COLO668 (cell line): ENCODE data around the gene FGD3.

ENCODE experiments used
- DNase-seq: peaks from one replicate; lab custom pipeline; 2025; ENCODE audit not compliant: unreplicated experiment; lab: John Stamatoyannopoulos, UW

Gene FGD3

DNA sequence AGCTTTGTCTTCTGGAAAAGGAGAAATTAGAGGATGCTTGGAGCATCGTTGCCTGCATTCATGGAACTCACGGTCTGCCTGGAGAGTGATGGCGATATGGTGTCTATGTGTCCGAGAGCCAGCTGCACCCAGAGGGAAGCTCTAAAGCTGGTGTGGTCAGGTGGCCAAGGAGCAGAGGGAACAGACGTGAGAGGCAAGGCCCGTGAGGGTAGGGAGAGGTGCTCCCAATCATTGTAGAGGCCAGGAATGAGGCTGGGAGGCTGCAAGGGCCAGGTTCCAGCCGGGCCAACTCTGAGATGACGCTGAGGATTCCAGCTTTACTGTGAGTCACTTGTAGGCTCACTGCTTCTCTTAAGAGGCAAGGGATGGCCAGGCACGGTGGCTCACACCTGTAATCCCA lies 7.6 kb downstream of the FGD3 start:
- no peak for DNase-seq

DNA sequence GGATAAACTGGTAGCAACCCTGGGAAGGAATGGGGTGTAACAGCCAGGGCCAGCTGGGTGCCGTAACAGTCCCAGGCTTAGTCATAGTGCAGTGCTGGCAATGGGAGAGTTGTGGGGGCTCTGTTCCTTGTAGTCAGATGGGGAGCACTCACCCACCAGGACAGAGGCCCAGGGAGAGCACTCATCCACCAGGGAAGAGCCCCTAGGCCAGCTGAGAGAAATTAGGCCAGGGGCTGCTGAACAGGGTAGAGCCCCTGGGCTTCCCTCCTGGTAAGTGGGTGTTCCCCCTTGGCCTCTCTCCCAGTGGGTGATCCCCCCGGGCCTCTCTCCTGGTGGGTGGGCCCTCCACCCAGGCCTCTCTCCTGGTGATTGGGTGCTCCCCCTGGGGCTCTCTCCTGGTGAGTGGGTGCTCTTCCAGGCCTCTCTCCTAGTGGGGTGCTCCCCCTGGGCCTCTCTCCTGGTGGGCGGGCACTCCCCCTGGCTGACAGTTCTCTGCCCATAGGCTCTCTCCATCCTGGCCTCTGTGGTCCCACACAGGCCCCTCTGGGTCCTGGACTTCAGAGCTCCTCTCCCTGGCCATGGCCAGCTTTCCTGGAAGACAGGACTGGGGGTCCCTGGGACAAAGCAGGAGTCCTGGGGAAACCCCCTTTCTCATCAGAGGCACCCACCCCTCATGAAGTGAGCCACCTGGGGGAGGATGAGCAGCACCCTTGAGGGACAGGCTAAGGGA lies 13.4 kb downstream of the FGD3 start:
- no peak for DNase-seq

DNA sequence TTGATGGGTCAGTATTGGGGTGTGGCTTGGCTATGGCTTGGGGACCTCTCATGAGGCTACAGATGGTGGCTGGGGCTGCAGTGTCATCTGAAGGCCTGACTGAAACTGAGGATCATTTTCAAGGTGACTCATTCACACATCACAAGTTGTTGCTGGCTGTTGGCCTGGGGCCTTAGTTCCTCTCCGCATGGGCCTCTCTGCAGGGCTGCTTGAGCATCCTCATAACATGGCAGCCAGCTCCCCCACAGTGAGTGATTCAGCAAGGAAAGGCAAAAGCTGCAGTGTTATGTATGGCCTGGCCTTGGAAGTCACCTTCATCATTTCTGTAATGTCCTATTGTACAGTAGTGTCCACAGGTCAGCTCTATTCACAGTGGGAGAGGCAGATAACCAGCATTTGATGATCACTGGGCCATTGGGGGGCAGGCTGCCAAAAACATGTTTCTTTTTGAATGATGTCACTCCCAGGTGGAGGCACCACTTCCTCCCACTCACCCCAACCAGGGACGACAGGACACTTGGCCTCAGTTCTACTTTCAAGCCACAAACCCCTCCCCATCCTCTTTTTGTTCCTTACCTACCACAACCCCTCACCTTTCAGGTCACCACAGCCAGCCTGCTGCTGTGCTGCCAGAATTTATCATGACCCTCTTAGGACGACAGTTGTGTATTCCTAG lies 14.4 kb downstream of the FGD3 start:
- DNase-seq, result no peak

DNA sequence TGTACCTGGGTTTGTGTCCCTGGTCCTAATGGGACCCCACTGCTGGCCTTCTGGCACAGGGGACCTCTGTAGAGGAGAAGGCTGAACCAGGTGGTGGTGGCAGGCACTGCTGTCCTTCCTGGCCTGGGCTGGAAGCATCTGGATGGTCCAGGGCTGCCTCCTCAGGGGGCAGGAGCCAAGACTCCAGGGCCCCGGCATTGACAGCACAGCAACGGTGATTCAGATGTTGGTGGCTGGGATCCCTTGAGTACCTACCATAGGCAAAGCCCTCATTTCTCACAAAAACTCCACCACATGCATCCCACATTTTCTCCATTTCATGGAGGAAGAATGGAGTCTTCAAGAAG lies 15.0 kb downstream of the FGD3 start:
- DNase-seq, result no peak

DNA sequence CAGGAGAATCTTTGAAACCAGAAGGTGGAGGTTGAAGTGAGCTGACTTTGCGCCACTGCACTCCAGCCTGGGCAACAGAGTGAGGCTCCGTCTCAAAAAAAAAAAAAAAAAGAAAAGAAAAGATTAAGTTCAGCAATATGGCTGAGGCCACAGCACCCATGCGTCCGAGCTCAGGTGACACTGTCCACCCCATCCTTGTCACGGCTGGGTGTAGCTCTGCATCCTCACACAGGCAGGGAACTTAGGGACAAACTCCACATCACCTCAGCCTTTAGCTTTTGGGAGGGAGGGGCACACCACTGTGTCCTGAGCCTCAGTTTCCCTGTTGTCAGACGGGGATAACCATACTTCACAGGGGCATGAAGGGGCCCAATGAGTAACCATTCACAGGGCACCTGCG lies 15.5 kb downstream of the FGD3 start:
- DNase-seq, result no peak

DNA sequence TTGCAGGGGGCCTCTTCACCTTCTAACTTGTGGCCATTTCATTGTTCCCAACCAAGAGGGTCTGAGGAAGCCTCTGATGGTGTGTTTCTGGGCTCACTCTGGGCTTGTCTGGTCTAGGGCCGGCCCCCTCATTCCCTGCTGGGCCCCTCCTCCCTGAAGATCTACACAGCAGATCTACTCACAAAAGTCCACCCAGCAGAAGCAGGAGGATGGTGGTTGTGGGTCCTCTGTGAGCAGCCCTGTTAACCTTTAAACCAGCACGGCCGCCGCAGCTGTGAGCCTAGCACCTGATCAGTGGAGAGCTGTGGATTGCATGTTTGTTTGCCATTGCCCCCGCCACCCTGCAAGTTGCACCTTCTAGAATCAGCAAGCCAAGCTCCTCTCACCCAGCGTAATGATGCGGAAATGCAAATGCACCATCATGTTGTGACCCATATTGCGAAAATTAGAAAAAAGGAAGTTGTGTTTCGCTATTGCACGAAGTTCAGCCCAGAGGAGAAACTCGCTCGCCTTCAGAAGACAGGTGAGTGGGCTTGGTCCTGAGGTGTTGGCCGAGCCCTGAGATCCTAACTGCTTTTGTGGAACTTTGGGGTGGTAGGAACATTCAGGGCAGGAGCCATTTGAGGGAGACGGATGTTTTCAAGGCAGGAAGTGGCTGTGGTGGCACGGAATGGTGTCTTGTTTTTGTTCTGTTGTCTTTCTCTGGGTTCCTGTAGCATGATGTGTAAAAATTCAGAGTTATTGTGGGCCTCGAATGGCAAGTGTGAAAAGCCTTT lies 16.7 kb downstream of the FGD3 start:
- DNase-seq, result peak; percentile 12

DNA sequence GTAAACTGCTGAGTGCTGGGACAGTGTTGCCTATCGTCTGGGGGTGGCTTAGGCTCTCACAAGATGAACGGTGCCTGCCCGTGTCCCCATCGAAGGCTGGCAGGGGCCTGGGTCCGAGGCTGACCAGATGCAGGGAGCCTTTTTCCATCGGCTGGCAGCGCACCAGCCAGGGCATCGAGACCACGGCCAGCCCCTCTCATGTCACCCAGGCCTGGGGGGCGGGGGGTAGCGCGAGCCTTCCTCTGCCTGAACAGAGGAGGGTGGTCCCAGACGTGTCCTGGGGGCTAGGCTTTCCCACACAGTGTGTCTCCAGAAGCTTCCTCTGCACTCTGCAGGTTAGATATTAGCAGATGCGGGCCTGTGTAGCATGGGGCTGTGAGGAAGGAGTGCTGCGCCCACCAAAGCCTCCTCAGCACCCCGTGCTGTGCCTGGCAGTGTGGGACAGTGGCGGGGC lies 17.3 kb downstream of the FGD3 start:
- no peak for DNase-seq

DNA sequence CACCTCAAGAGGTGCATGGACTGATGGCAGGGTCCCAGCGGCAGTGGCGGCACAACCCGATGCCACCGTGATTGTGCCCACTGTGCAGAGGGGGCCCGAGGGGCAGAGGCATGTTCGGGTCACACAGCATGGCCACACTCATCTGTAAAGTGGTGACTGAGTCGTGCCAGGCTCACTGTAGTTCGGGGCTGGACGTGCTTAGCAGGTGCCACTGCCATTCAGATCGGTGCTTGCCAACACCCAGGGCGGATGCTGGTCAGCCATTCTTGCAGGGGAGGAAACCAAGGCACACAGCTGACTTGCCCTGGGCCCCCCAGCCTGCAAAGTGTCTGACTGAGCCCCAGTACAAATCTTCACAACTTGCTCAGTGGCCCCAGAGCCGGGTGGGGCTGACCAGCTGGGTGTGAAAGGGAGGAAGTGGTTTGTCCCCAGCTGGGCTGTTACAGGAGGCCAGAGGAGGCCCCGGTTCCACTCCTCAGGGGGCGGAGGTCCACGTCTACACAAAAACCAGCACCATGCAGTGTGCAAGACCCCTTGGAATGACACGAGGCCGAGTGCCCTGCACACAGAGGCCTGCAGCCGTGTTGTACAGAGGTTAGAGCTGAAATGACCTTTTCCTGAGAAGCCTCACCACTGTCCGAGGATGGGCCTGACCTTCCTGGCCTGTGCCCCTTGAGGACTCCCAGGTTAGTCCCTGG lies 17.9 kb downstream of the FGD3 start:
- DNase-seq, result no peak

DNA sequence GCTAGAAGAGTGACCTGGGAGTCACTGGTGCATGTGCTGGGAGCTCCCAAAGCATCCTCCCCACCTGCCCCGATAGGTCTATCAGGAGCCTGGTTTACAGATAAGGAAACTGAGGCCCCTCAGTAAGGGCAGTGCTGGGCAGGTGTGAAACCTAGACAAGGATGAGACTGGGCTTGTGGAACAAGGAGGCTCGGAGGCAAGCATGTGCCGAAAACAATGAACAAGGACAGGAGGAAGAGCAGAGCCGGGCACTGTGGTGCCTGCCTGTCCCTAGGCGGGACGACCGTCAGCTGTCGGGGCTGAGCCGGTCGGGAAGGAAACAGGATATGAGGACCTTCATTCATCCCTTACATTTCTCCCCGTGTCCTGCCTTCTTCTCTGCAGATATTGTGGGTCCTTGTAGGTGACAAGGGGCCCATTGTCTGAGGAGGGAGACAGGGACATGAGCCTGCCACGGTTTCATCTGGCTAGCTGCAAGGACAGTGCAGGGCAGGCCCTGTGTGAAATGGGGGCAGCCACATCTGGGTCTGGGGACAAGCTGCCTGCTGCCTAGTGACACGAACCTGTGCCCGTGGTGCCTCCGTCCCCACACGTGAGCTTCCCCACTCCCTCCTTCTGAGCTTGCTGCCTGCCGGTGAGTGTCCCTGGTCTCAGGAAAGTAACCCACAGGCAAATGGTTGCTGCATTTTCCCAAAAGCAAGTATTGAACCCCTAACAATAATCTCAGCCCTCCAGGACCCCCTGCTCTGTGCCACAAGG lies 18.6 kb downstream of the FGD3 start:
- DNase-seq, result no peak

DNA sequence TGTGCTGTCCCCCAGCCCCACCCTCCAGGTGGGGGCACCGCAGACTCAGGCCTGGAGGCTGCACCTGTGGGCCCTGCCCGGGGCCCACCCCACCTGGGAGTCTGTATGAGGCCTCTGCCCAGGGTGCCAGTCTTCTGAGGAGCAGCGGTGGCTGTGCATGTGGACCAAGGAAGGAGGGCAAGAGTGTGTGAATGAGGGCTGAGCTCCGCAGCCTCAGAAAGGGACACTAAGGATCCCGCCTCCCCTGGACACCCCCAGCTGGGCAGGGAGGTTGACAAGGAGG lies 19.1 kb downstream of the FGD3 start:
- no peak for DNase-seq

DNA sequence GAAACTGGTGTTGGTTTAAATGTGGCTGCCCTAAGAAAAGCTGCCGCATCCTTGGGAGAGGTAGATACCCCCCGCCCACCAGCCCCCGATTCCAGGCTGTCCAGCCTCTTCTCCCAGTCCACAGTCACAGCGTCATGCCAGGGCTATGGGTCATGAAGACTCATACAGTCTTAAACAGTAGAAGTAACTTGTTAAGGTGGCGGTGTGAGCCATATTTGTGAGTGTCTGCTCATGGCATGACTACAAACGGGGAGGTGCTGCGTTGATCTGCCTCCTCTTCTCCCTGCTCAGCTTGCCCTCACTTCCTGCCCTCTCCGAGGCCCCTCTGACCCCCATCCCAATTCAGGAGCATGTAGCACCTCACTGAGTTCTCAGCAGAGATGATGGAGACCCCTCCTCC lies 20.8 kb downstream of the FGD3 start:
- DNase-seq, result no peak

DNA sequence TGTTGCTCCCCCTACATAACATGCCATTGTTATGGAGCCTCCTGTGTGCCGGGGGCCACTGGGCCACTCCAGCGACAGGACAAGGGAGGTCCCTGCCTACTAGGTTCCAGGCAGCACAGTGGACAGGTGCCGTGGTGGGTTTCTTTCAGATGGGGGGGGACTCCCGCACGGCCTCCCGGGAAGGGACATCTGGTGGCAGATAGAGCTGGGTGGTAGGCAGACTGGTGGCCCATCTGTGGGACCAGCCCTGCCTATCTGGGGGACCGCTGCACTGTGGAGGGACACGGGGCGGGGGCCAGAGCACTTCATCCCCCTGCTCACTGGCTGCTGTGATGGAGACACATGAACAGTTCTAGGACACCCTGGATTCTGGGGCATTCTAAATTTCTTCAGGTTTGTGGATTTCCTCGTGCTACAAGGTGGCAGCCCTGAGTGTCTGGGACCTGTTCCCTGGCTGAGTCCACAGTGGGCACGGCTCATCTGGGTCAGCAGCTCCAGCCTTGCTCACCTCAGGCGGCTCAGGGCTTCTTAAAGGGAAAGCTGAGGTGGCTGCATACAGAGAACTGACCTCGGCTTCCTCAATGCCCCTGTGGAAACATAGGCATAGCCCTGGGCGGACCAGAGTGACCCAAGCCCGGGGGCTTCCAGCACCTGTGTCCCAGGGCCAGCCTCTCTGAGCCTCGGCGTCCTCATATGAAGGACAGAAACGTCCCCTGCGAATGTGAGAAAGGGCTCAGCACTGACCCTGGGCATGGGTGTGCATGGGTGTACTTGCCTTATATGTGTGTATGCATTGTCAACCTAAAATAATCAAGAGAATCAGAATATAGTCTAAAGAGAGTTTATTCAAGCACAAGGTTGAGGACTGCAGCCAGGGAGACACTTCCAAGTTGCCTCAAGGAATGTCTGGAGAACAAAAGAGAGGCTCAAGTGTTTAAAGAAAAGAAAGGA lies 22.5 kb downstream of the FGD3 start:
- no peak for DNase-seq

DNA sequence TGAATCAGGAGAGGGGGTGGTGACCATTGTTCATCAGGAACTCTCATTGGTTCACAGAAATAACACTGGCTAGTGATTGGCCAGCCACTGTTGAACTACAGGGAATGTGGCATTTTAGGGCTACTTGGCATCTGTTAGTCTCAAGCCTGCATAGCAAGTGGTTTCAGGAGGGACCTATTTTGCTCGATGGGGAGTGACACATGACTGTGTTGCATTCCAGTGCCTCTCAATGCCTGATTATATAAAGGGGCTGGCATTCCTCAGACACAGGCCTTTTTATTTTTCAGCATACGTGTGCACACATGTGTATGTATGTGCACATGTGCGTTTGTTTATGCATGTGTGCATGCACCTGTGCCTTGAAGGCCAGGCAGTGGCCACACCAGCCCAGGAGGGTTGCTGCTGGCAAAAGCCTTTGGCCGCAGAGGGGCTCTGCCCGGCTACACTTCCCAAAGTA lies 23.2 kb downstream of the FGD3 start:
- DNase-seq, result no peak

DNA sequence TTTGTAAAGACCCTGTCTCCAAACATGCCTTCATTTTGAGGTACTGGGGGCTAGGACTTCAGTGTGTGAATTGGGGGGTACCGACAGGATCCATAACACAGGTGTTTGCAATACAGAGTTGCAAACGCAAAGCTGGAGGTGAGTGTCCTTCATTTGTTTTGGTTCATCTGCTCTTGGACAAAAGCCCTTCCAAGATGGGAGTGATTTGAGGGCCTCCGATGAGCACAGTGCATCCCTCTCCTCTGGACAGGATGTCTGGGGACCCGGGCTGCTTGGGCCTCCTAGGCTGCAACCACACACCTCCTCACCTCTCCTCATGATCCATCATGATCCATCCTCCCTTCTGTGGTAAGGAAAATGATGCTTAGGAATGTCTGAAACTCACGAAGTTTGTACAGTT lies 23.8 kb downstream of the FGD3 start:
- no peak for DNase-seq

DNA sequence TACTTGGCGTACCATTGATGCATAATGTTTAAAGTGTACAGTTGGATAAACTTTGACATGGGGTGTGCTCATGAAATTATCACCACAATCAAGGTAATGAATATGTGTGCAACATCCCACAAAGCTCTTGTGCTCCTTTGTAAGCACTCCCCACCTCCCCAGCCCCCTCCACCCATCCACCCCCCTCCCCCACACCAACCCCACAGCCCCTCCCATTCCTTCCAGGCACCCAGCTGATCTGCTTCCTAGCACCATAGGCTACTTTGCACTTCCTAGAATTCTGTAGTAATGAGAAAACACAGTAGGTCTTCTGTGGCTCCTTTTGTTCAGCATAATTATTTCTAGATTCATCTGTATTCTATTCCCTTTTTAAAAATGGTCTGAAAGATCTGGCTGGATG lies 24.5 kb downstream of the FGD3 start:
- no peak for DNase-seq

DNA sequence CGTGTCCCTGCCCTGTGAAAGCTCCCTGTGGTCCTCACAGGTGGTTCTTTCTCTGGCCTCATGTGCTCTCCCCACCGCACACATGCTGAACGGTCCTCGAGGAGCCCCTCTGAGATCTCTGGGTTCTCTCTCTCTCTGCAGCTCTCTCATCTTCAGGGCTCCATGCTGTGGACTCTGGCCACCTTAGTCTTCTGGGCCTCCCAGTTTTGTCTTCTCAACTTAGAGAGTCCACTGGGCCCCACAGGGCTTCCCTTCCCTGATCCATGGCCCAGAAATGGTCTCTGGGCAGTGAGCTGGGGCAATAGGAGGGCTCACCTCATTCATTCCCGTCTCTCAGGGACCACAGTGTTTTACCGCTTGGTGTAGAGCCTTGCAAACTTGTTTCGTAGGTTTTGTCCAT lies 26.4 kb downstream of the FGD3 start:
- no peak for DNase-seq

DNA sequence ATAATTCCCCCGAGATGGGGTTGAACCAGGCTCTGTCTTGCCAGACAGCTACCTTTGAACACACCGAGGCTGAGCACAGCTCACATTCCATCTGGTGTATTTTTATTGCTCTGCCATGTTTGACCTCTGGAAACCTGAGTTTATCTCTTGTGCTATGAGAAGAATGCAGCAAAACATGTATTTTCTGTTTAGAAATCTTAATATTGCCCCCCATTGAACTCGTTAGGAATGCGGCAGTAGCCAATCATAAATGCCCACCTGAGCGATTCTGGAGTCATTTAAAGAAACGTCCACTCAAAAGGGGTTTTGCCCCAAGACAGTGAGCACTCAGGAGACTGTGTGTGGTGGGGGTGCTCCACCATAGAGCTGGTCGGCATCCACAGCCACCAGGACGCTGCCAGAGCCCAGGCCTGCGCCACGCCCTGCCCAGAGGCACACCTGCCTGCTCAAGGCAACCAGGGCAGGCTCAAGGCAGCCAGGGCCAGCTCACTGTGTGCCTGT lies 26.9 kb downstream of the FGD3 start:
- DNase-seq, result no peak

DNA sequence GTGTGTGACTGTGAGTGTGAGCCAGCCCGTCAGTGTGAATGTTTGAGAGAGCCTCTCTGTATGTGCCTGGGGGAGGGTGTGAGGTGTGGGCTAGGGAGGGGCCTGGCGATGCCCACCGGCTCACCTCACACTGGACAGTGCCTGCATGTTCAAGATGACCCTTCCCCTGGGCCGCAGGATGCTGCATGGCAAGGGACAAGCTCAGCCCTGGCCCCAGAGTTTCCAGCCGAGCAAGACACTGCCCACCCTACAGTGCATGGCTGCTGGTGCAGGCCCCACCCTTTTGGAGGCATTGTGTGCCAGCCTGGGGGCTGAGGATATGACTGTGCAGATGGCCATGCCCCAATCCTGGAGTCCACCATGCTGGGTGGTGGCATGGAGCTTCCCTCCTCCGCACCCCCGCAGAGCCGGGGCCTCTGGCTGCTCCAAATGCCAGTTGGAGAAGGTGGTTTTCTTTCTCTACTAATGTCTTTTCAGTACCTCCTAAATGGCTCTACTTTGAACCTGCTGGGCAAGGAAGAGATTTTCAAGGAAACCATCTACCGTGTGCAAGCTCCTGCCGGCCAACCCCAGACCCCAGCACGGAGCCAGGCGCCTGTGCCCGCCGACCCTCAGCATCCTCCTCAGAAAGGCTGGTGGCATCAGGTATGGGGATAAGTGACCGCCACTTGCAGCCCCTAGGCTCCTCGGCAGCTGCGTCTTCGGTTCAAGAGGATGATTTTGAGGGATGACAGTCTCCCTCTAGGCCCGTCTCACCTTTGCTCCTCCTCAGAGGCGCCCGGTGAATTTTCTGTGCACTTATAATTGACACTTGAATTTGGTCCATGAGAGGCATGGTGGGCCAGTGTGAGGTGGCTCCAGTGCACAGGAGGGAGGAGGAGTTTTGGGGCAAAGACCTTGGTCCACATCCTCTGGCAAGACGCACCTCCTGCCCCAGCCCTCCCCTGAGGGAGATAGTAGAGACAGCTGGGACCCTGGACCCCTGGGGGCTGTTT lies 27.7 kb downstream of the FGD3 start:
- no peak for DNase-seq
